PC-9 (cell line): ENCODE measurements around the gene PDF. TPM values are rescaled to one million over a fixed set of nuclear protein-coding genes. Genes with fewer than 3 reads are reported as not detected.
"Not testable (repeated sequence)": the region's sequence is repeated elsewhere in the genome, so short reads cannot be mapped to it uniquely, and the experiment has no call there.

ENCODE experiments used
- BruUV-seq: library from RNA; stranded (reverse); fragments of 400-500 nt; replicated peaks from 2 replicates; lab custom pipeline; 2021; lab: Mats Ljungman, UMichigan
- CTCF ChIA-PET: fragments of 300-600 bp; sonication (Branson Sonifier 250); formaldehyde crosslinking; loops from one replicate; lab custom pipeline; 2022; ENCODE audit warnings: antibody characterized with exemption; lab: Charles Lee
- POLR2A ChIA-PET: fragments of 300-600 bp; sonication (Branson Sonifier 250); formaldehyde crosslinking; loops from one replicate; lab custom pipeline; 2022; ENCODE audit warnings: antibody characterized with exemption; ENCODE audit not compliant: unreplicated experiment; lab: Charles Lee
- DNase-seq, 2 experiments: peaks; one replicate each; pipeline versions ENCODE4 v3.0.0 to v3.0.0-alpha.2; 2015 to 2022; ENCODE audit warnings: mixed read lengths in 1 of 2
- H2AFZ ChIP-seq: fragments of 200-600 bp; sonication (generic); 2 replicates; pipeline ENCODE4 v1.8.1; 2017; ENCODE audit warnings: antibody characterized with exemption
- H3F3A ChIP-seq: fragments of 200-600 bp; sonication (generic); 2 replicates; pipeline ENCODE4 v1.8.1; 2017; ENCODE audit warnings: antibody characterized with exemption, mild to moderate bottlenecking, low read depth; ENCODE audit not compliant: insufficient read depth
- H3K27ac ChIP-seq: fragments of 200-600 bp; sonication (generic); 2 replicates; pipeline ENCODE4 v1.6.1; 2016; ENCODE audit warnings: mixed run types
- H3K27me3 ChIP-seq: fragments of 200-600 bp; sonication (generic); 2 replicates; pipeline ENCODE4 v1.6.1; 2016; ENCODE audit warnings: low read depth, mixed run types; ENCODE audit not compliant: insufficient read depth
- H3K36me3 ChIP-seq: fragments of 200-600 bp; sonication (generic); 2 replicates; pipeline ENCODE4 v1.6.1; 2016; ENCODE audit warnings: low read depth, mixed run types
- H3K4me1 ChIP-seq: fragments of 200-600 bp; sonication (generic); replicated peaks from 2 replicates; pipeline ENCODE4 v1.6.1; 2016; ENCODE audit warnings: mixed run types; ENCODE audit not compliant: insufficient read depth
- H3K4me2 ChIP-seq: fragments of 200-600 bp; sonication (generic); 2 replicates; pipeline ENCODE4 v1.6.1; 2017; ENCODE audit warnings: mixed run types
- H3K4me3 ChIP-seq: fragments of 200-600 bp; sonication (generic); 2 replicates; pipeline ENCODE4 v1.6.1; 2016; ENCODE audit warnings: mixed run types
- H3K79me2 ChIP-seq: fragments of 200-600 bp; sonication (generic); 2 replicates; pipeline ENCODE4 v1.6.1; 2017; ENCODE audit warnings: low read depth, mixed run types
- H3K9me2 ChIP-seq: fragments of 200-600 bp; sonication (generic); 2 replicates; pipeline ENCODE4 v1.8.1; 2017; ENCODE audit warnings: mild to moderate bottlenecking; ENCODE audit not compliant: insufficient read depth
- H3K9me3 ChIP-seq: fragments of 200-600 bp; sonication (generic); 2 replicates; pipeline ENCODE4 v1.8.1; 2016; ENCODE audit warnings: low read depth; ENCODE audit not compliant: insufficient read depth
- H4K20me1 ChIP-seq: fragments of 200-600 bp; sonication (generic); 2 replicates; pipeline ENCODE4 v1.8.1; 2017; ENCODE audit not compliant: insufficient read depth
- EZH2 ChIP-seq: fragments of 200-600 bp; sonication (generic); IDR thresholded peaks from 2 replicates; pipeline ENCODE4 v1.8.0; 2017; ENCODE audit warnings: antibody characterized with exemption, low read depth
- intact Hi-C: fragments of 100-400 bp; cut with micrococcal nuclease; formaldehyde crosslinking; loops from one replicate; pipeline ENCODE4 v1.10.0; 2022; ENCODE audit not compliant: unreplicated experiment
- total RNA-seq: library from RNA; stranded (reverse); gene quantifications from 2 replicates; pipeline ENCODE4 v1.2.3, GENCODE V29; 2021
- TF ChIP-seq, protein P1 (sequence below): fragments of 200-600 bp; sonication (generic); conservative IDR thresholded peaks from 2 replicates; pipeline ENCODE4 v1.6.1; 2017; ENCODE audit warnings: mixed run types, antibody characterized with exemption, mild to moderate bottlenecking, moderate library complexity

Gene PDF
- total RNA-seq, 1 experiment from 2014 or later = 16.7 TPM

- ChIA-PET POLR2A (no interaction called here), CTCF (no interaction called here)
- H3K4me3 ChIP-seq = no peak overlapping the region
- no peak overlapping the region for H3K27ac ChIP-seq
- no peaks in the 10 kb centered on the region for H3K9me3 ChIP-seq
- BruUV-seq = no TSS peak
- H3K27me3 ChIP-seq = no peaks in the 10 kb centered on the region
- intact Hi-C loops = no loop called here
- H3K36me3 ChIP-seq = peaks cover 21% of the 10 kb centered on the region
- no peak overlapping the region for H2AFZ ChIP-seq
- no peaks in the 10 kb centered on the region for H3K79me2 ChIP-seq
- TF ChIP-seq, protein P1, sequence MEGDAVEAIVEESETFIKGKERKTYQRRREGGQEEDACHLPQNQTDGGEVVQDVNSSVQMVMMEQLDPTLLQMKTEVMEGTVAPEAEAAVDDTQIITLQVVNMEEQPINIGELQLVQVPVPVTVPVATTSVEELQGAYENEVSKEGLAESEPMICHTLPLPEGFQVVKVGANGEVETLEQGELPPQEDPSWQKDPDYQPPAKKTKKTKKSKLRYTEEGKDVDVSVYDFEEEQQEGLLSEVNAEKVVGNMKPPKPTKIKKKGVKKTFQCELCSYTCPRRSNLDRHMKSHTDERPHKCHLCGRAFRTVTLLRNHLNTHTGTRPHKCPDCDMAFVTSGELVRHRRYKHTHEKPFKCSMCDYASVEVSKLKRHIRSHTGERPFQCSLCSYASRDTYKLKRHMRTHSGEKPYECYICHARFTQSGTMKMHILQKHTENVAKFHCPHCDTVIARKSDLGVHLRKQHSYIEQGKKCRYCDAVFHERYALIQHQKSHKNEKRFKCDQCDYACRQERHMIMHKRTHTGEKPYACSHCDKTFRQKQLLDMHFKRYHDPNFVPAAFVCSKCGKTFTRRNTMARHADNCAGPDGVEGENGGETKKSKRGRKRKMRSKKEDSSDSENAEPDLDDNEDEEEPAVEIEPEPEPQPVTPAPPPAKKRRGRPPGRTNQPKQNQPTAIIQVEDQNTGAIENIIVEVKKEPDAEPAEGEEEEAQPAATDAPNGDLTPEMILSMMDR = no peak
- TF ChIP-seq EZH2 = no peak
- H4K20me1 ChIP-seq = peaks cover 9% of the 10 kb centered on the region; the same call in 1 of the 2 replicates
- DNase-seq = no peak
- H3K9me2 ChIP-seq = no peaks in the 10 kb centered on the region
- H3F3A ChIP-seq = peaks cover 15% of the 10 kb centered on the region; the same call in 1 of the 2 replicates
- no peaks in the 10 kb centered on the region for H3K4me1 ChIP-seq
- H3K4me2 ChIP-seq = no peak overlapping the region
Measured at GRCh38 chr16:69365901-69366300, 35.5 kb upstream of the PDF start.

GRCh38 chr16:69364088-69364487 lies 33.7 kb upstream of the PDF start:
- no peak overlapping the region for H3K4me3 ChIP-seq
- H3K9me2 ChIP-seq = no peaks in the 10 kb centered on the region
- CTCF ChIA-PET = no interaction called here
- H3K9me3 ChIP-seq = no peaks in the 10 kb centered on the region
- H3K79me2 ChIP-seq = no peaks in the 10 kb centered on the region
- TF ChIP-seq, protein P1 = no peak
- TF ChIP-seq EZH2 = no peak
- H2AFZ ChIP-seq = no peak overlapping the region
- H3K36me3 ChIP-seq = peaks cover 27% of the 10 kb centered on the region
- BruUV-seq = no TSS peak
- peaks cover 9% of the 10 kb centered on the region; the same call in 1 of the 2 replicates for H4K20me1 ChIP-seq
- no peak for DNase-seq
- H3K27me3 ChIP-seq = no peaks in the 10 kb centered on the region
- intact Hi-C loops = no loop called here
- no peak overlapping the region for H3K4me2 ChIP-seq
- POLR2A ChIA-PET = no interaction called here
- no peaks in the 10 kb centered on the region for H3K4me1 ChIP-seq
- H3K27ac ChIP-seq = no peak overlapping the region
- peaks cover 15% of the 10 kb centered on the region; the same call in 1 of the 2 replicates for H3F3A ChIP-seq

DNA sequence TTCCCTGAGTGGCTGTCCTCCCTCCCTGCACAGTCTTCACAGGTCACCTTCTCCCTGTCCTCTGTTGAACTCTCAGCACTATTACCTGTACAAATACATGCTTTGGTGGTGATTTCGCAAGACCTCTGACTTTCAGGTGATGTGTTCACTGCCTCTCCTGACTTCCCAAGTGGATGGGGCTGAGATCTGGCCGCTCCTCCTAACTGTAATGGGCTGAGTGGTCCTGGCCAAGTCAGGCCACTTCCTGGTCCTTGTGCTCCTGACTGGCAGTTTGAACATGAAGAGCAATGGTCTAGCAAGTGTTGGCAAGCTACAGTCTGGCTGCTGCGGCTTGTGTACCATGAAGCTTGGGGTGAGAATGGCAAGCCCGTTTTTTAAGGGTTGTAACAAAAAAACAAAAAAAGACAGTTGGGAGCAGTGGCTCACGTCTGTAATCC lies 32.9 kb upstream of the PDF start:
- BruUV-seq = no TSS peak
- H3K4me3 ChIP-seq = no peak overlapping the region
- no peak overlapping the region for H2AFZ ChIP-seq
- no peak for DNase-seq
- intact Hi-C loops = no loop called here
- ChIA-PET CTCF (no interaction called here), POLR2A (no interaction called here)
- no peaks in the 10 kb centered on the region for H3K79me2 ChIP-seq
- no peaks in the 10 kb centered on the region for H3K27me3 ChIP-seq
- H3K9me2 ChIP-seq = no peaks in the 10 kb centered on the region
- peaks cover 15% of the 10 kb centered on the region; the same call in 1 of the 2 replicates for H3F3A ChIP-seq
- H4K20me1 ChIP-seq = peaks cover 9% of the 10 kb centered on the region; the same call in 1 of the 2 replicates
- no peak overlapping the region for H3K27ac ChIP-seq
- H3K4me2 ChIP-seq = no peak overlapping the region
- H3K4me1 ChIP-seq = no peaks in the 10 kb centered on the region
- TF ChIP-seq EZH2 = no peak
- TF ChIP-seq, protein P1 = no peak
- H3K9me3 ChIP-seq = no peaks in the 10 kb centered on the region
- peaks cover 24% of the 10 kb centered on the region; the same call in 1 of the 2 replicates for H3K36me3 ChIP-seq

GRCh38 chr16:69360070-69360469 lies 29.7 kb upstream of the PDF start:
- H3K4me2 ChIP-seq, H3K4me1 ChIP-seq, H3K79me2 ChIP-seq, H3K27ac ChIP-seq, H4K20me1 ChIP-seq, intact Hi-C loops, H3K9me2 ChIP-seq, H3K9me3 ChIP-seq, BruUV-seq, CTCF ChIA-PET, H3K4me3 ChIP-seq, H3K27me3 ChIP-seq, H2AFZ ChIP-seq: not testable (repeated sequence)
- H3F3A ChIP-seq = peaks cover 19% of the 10 kb centered on the region; the same call in 1 of the 2 replicates
- DNase-seq = peak in 1 of 2 experiments; percentile 9
- POLR2A ChIA-PET = interaction anchor here (0.6 kb wide), 1 partner anchor 29 kb away, joined by 3 read pairs; no protein-coding TSS in a partner anchor
- peaks cover 11% of the 10 kb centered on the region for H3K36me3 ChIP-seq
